Testis (tissue), 3 donors: ENCODE results near the gene SLC8B1. TPM values are rescaled to one million over a fixed set of nuclear protein-coding genes. Genes with fewer than 3 reads are reported as not detected.

Experiments
- DNase-seq: peaks from one replicate; pipeline ENCODE4 v3.0.0-alpha.2; 2019
- H3K27ac ChIP-seq, 2 donors: fragments of 200-600 bp; sonication (generic); one replicate each; pipeline ENCODE4 v1.5.1; 2019
- H3K27me3 ChIP-seq: fragments of 200-600 bp; sonication (generic); one replicate; pipeline ENCODE4 v1.5.1; 2019
- H3K36me3 ChIP-seq: fragments of 200-600 bp; sonication (generic); one replicate; pipeline ENCODE4 v1.5.1; 2017; ENCODE audit warnings: low read depth; ENCODE audit errors: missing control alignments
- H3K4me1 ChIP-seq: fragments of 200-600 bp; sonication (generic); one replicate; pipeline ENCODE4 v1.5.1; 2019
- H3K4me3 ChIP-seq, 2 donors: fragments of 200-600 bp; sonication (generic); one replicate each; pipeline ENCODE4 v1.5.1; 2017 to 2019
- H3K9me3 ChIP-seq: fragments of 200-600 bp; sonication (generic); one replicate; pipeline ENCODE4 v1.5.1; 2017
- POLR2A ChIP-seq: fragments of 450-650 bp; IDR thresholded peaks from one replicate; pipeline ENCODE4 v1.6.1; 2017; ENCODE audit warnings: antibody characterized with exemption, mild to moderate bottlenecking, moderate library complexity
- WGBS, 2 donors: methylation state at CpG; one replicate each; pipeline ENCODE4 v1.1.5; 2018; 5-methylcytosine and 5-hydroxymethylcytosine counted together
- intact Hi-C: fragments of 100-400 bp; cut with DNase I; formaldehyde crosslinking; loops from one replicate; pipeline ENCODE4 v1.15.1; 2023; ENCODE audit warnings: low total_unique reads
- polyA plus RNA-seq: library from polyadenylated mRNA; stranded (reverse); fragments of 350-450 nt; fragmentation: Illumina TruSeq; extraction: RNeasy Lipid Tissue Mini Kit (QIAGEN cat#74804); gene quantifications from one replicate; pipeline ENCODE4 v1.2.3, GENCODE V29; 2014; ENCODE audit warnings: low read depth, low replicate concordance; ENCODE audit not compliant: insufficient read depth
- total RNA-seq, 2 donors: library from RNA; depleted of rRNA; stranded (reverse); fragments of >200 nt; gene quantifications; one replicate each; pipeline ENCODE4 v1.2.3, GENCODE V29; 2016
- TF ChIP-seq, protein P1 (sequence below), 3 experiments: fragments of 450-650 bp in 2 of 3; fragments of 200-600 bp in 1 of 3; sonication (generic) in 1 of 3; IDR thresholded peaks; one replicate each; pipeline ENCODE4 v1.5.1; 2016 to 2019; ENCODE audit warnings: antibody characterized with exemption in 3 of 3, mild to moderate bottlenecking in 2 of 3, moderate library complexity in 1 of 3

SLC8B1 gene
- total and polyA plus RNA-seq, 3 donors from 2014 or later: 41.2 to 88.3 (median 78.0) TPM

DNA sequence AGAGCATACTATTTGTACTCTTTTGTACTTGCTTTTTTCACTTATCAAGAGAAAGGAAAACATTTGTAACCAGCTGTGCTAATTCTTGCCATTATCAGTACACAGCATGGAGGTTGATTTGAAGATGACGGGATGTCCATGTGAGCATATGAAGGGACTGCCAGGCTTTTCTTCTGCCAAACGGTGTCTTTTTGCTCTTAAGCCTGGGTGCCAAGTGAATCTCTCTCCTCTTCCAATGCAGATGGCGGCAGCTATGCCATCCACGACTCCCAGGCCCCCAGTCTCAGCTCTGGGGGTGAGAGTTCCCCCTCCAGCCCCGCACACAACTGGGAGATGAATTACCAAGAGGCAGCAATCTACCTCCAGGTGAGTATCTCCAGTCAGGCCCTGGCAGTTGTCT lies 74.8 kb downstream of the SLC8B1 start:
- Histone ChIP-seq H3K27ac (peak overlapping the region; percentile 2 to 70), H3K4me1 (peaks cover 24% of the 10 kb centered on the region), H3K9me3 (no peaks in the 10 kb centered on the region), H3K36me3 (no peaks in the 10 kb centered on the region), H3K4me3 (no peak overlapping the region), H3K27me3 (no peaks in the 10 kb centered on the region)
- no peak for TF ChIP-seq POLR2A
- TF ChIP-seq, protein P1, sequence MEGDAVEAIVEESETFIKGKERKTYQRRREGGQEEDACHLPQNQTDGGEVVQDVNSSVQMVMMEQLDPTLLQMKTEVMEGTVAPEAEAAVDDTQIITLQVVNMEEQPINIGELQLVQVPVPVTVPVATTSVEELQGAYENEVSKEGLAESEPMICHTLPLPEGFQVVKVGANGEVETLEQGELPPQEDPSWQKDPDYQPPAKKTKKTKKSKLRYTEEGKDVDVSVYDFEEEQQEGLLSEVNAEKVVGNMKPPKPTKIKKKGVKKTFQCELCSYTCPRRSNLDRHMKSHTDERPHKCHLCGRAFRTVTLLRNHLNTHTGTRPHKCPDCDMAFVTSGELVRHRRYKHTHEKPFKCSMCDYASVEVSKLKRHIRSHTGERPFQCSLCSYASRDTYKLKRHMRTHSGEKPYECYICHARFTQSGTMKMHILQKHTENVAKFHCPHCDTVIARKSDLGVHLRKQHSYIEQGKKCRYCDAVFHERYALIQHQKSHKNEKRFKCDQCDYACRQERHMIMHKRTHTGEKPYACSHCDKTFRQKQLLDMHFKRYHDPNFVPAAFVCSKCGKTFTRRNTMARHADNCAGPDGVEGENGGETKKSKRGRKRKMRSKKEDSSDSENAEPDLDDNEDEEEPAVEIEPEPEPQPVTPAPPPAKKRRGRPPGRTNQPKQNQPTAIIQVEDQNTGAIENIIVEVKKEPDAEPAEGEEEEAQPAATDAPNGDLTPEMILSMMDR (IDR thresholded peaks at IDR 0.05): no peak
- no peak for DNase-seq
- intact Hi-C loops: no loop called here
- 44 to 71% methylated on average over 5 of the region's 5 CpGs for WGBS, 2 donors

DNA sequence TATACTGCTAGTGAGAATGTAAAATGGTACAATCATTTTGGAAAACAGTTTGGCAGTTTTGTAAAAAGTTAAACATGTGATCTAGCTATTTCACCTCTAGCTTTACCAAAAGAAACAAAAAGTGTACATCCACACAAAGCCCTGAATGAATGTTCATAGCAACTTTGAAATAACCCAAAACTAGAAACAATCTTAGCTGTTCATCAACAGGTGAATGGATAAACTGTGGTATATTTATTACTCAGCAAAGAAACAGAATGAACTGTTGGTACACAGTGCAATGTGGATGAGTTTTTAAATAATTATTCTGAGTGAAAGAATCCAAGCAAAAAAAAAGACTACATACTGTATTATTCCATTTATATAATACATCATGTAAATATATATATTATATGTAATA lies 77.3 kb downstream of the SLC8B1 start:
- intact Hi-C loops: no loop called here
- no peak for TF ChIP-seq POLR2A
- TF ChIP-seq, protein P1 (IDR thresholded peaks at IDR 0.05): no peak
- no peak overlapping the region for H3K4me3 ChIP-seq
- no peaks in the 10 kb centered on the region for H3K27me3 ChIP-seq
- no peak for DNase-seq
- H3K9me3 ChIP-seq: no peaks in the 10 kb centered on the region
- peaks cover 18% of the 10 kb centered on the region for H3K4me1 ChIP-seq
- H3K36me3 ChIP-seq: no peaks in the 10 kb centered on the region
- H3K27ac ChIP-seq: no peak overlapping the region

DNA sequence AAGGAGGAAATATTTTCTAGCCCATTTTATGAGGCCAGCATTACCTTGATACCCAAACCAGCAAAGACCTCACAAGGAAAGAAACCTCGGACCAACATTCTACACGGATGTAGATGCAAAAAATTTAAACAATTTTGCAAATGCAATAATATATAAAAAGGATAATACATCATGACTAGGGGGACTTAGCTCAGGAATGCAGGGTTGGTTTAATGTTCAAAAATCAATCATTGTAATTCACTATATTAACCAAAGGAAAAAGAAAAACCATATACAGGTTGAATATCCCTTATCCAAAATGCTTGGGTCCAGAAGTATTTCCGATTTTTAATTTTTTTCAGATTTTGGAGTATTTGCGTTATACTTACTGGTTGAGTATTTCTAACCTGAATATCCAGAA lies 80.6 kb downstream of the SLC8B1 start:
- no peak for TF ChIP-seq POLR2A
- TF ChIP-seq, protein P1 (IDR thresholded peaks at IDR 0.05): no peak
- Histone ChIP-seq H3K4me3 (no peak overlapping the region), H3K27ac (no peak overlapping the region), H3K4me1 (no peaks in the 10 kb centered on the region), H3K36me3 (no peaks in the 10 kb centered on the region), H3K27me3 (no peaks in the 10 kb centered on the region), H3K9me3 (no peaks in the 10 kb centered on the region)
- intact Hi-C loops: no loop called here
- 92 to 98% methylated on average over 4 of the region's 4 CpGs for WGBS, 2 donors
- no peak for DNase-seq

DNA sequence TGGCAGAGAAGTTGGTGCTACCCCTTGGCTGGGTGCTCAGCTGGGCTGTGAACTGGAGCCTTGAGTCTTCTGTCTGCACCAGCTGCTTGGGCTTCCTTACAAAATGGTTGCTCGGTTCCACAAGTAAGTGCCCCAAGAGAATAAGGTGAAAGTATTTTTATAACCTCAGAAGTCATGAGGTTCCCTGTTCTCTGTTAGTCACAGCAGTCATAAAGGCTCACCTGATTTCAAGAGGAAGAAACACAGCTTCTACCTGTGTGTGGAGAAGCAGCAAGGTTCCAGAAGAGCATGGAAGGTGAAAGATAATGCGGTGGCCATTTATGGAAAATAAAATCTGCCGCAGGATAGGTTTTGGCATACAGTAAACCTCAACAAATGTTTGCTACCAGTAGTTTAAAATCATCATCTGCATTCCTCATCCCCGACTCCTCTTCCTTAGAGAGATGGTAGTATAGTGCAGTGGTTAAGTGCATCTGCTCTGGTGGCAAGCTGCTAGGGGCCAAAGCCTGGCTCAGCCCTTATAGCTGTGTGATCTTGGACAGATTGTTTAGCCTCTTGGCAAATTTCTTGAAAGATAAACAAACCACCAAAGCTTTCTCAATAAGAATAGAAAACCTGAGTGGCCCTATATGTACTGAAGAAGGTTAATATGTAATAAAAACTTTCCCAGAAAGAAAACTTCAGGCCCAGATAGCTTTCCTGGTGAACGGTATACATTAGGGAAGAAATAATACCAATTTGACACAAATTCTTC lies 81.2 kb downstream of the SLC8B1 start:
- Histone ChIP-seq H3K4me3 (no peak overlapping the region), H3K36me3 (no peaks in the 10 kb centered on the region)

More for the DNA sequence above, 81.2 kb downstream of the SLC8B1 start:
- TF ChIP-seq, protein P1 (IDR thresholded peaks at IDR 0.05): no peak
- TF ChIP-seq POLR2A: no peak
- 93 to 98% methylated on average over 5 of the region's 5 CpGs for WGBS, 2 donors
- intact Hi-C loops: no loop called here
- no peak overlapping the region for H3K27ac ChIP-seq
- DNase-seq: no peak
- no peaks in the 10 kb centered on the region for H3K4me1 ChIP-seq
- H3K27me3 ChIP-seq: no peaks in the 10 kb centered on the region
- H3K9me3 ChIP-seq: no peaks in the 10 kb centered on the region
